K562 (cell line): ENCODE data around the gene KIF6. TPM values are rescaled to one million over a fixed set of nuclear protein-coding genes. Genes with fewer than 3 reads are reported as not detected.

Source experiments
- BACH1 ChIP-seq: fragments of 200-800 bp; sonication (Bioruptor generic); IDR thresholded peaks from 2 replicates; pipeline ENCODE4 v1.6.1; 2016; ENCODE audit warnings: missing genetic modification characterization, missing compliant biosample characterization
- CBFA2T3 ChIP-seq: fragments of 450-650 bp; IDR thresholded peaks from 2 replicates; pipeline ENCODE4 v1.6.1; 2017
- CC2D1A ChIP-seq: fragments of 450-650 bp; IDR thresholded peaks from 2 replicates; pipeline ENCODE4 v1.6.1; 2017; ENCODE audit warnings: mild to moderate bottlenecking
- GABPB2 ChIP-seq: fragments of 250-450 bp; sonication (Bioruptor Pico); conservative IDR thresholded peaks from 2 replicates; pipeline ENCODE4 v1.5.1; 2021; ENCODE audit warnings: mild to moderate bottlenecking
- MAFK ChIP-seq: IDR thresholded peaks from 2 replicates; pipeline ENCODE4 v1.6.1; 2011; ENCODE audit warnings: low read length, improper control_type of control experiment
- MCM7 ChIP-seq, 2 experiments: fragments of 450-650 bp; IDR thresholded peaks; 2 replicates each; pipeline ENCODE4 v1.6.1; 2016 to 2018
- MEF2A ChIP-seq: IDR thresholded peaks from 2 replicates; pipeline ENCODE4 v1.6.1; 2011; ENCODE audit warnings: low read depth, mild to moderate bottlenecking, low read length, moderate library complexity; ENCODE audit not compliant: control insufficient read depth
- MYC ChIP-seq, 2 experiments: fragments of 250-450 bp in 1 of 2; sonication (Bioruptor Pico) in 1 of 2; IDR thresholded peaks; 2 replicates each; pipeline versions ENCODE4 v1.5.1 to v1.6.1; 2012 to 2021; ENCODE audit warnings: low read depth in 2 of 2, borderline replicate concordance in 1 of 2, improper control_type of control experiment in 1 of 2, low read length in 1 of 2, mild to moderate bottlenecking in 1 of 2, moderate library complexity in 1 of 2
- MYNN ChIP-seq, 2 experiments: sonication (generic); formaldehyde crosslinking in 1 of 2; IDR thresholded peaks; 2 replicates each; pipeline versions ENCODE4 v1.5.0 to v1.6.1; 2016 to 2020; ENCODE audit warnings: antibody characterized with exemption in 1 of 2, missing genetic modification reagents in 1 of 2
- NEUROD1 ChIP-seq: fragments of 150-350 bp; IDR thresholded peaks from 2 replicates; pipeline ENCODE4 v1.6.1; 2014; ENCODE audit warnings: borderline replicate concordance, low read length, low read depth; ENCODE audit not compliant: partially characterized antibody
- POU5F1 ChIP-seq: fragments of 150-350 bp; IDR thresholded peaks from 2 replicates; pipeline ENCODE4 v1.6.1; 2014; ENCODE audit warnings: borderline replicate concordance, low read length, low read depth, mild to moderate bottlenecking; ENCODE audit not compliant: partially characterized antibody
- SRF ChIP-seq, 2 experiments: fragments of 250-450, 450-650 bp in 1 of 2; sonication (Bioruptor Pico) in 1 of 2; sonication (generic) in 1 of 2; formaldehyde crosslinking; IDR thresholded peaks; 2 replicates each; pipeline versions ENCODE4 v1.5.0 to v1.5.1; 2020 to 2022; ENCODE audit warnings: mild to moderate bottlenecking in 1 of 2, missing genetic modification reagents in 1 of 2
- ZC3H8 ChIP-seq: fragments of 450-650 bp; IDR thresholded peaks from 2 replicates; pipeline ENCODE4 v1.6.1; 2017
- ZNF133 ChIP-seq: fragments of 250-450 bp; sonication (Bioruptor Pico); IDR thresholded peaks from 2 replicates; pipeline ENCODE4 v1.4.0; 2020; ENCODE audit warnings: mild to moderate bottlenecking
- polyA plus RNA-seq, 8 experiments: library from polyadenylated mRNA; depleted of rRNA in 4 of 8; stranded (reverse) in 5 of 8; unstranded in 3 of 8; fragments of >200 nt; fragmentation: Nextera tagmentation in 2 of 8; fragmentation: Illumina TruSeq in 1 of 8; extraction: Ambion mirVana in 2 of 8; extraction: Trizol in 1 of 8; gene quantifications; 2 replicates each; pipeline versions ENCODE4 v1.2.1 to v1.2.3, GENCODE V29; 2011 to 2014; ENCODE audit warnings: inconsistent platforms in 1 of 8, missing spikeins in 1 of 8
- total RNA-seq, 7 experiments: library from RNA; depleted of rRNA in 6 of 7; stranded (reverse); fragments of >200 nt in 6 of 7; fragmentation: Illumina TruSeq in 2 of 7; extraction: Trizol in 2 of 7; gene quantifications; 2 replicates each; pipeline versions ENCODE4 v1.2.1 to v1.2.3, GENCODE V29; 2011 to 2021; ENCODE audit warnings: low replicate concordance in 1 of 7
- TF ChIP-seq, protein P1 (sequence below): sonication (generic); formaldehyde crosslinking; IDR thresholded peaks from 2 replicates; pipeline ENCODE4 v1.8.0; 2022; ENCODE audit warnings: missing genetic modification reagents, mild to moderate bottlenecking, moderate library complexity, borderline replicate concordance
- TF ChIP-seq, protein P2 (sequence below), 2 experiments: fragments of 450-650 bp; formaldehyde crosslinking in 1 of 2; IDR thresholded peaks; 2 replicates each; pipeline versions ENCODE4 v1.4.0 to v1.6.1; 2014 to 2020; ENCODE audit warnings: mild to moderate bottlenecking in 2 of 2, borderline replicate concordance in 1 of 2, low read depth in 1 of 2
- TF ChIP-seq, protein P3 (sequence below), 3 experiments: IDR thresholded peaks in 2 of 3; conservative IDR thresholded peaks in 1 of 3; 2 replicates each; pipeline ENCODE4 v1.5.1; 2011 to 2012; ENCODE audit warnings: low read length in 3 of 3, mild to moderate bottlenecking in 3 of 3, control low read depth in 2 of 3, improper control_type of control experiment in 1 of 3, inconsistent platforms in 1 of 3, low read depth in 1 of 3, mixed read lengths in 1 of 3, moderate library complexity in 1 of 3; ENCODE audit not compliant: insufficient read depth in 2 of 3

Gene KIF6
- total and polyA plus RNA-seq, 9 of the 15 experiments (the other 6 are each of a cell fraction or from before 2014, with no cell fraction given): not detected

DNA sequence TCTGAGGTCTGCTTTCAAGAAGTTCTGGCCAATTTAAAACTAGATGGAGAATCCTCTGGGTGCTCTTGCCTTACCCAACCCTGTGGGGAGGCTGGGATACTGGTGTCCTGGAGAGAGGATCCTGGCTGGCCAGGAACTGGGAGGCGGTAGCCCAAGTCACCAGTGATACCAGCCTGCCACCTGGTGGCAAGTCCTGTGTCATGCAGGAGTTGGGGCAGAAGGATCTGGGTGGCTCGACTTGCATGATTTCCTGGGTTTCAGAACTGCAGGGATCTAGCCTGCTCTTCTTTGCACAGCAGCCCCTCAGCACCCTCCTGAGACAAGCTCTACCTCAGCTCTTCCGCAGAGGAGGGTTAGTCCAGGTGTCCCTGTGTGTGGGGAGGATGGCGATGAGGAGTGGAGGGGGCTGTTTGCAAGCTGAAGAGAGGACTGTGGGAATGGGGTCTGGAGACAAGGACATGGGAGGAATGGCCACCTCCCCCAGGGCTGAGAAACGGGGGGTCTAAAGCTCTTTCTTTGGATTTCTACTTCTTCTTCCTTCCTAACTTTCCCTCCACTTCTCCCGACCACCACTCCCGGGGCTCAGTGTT lies 415.2 kb downstream of the KIF6 start (continued):
- TF ChIP-seq, protein P1, sequence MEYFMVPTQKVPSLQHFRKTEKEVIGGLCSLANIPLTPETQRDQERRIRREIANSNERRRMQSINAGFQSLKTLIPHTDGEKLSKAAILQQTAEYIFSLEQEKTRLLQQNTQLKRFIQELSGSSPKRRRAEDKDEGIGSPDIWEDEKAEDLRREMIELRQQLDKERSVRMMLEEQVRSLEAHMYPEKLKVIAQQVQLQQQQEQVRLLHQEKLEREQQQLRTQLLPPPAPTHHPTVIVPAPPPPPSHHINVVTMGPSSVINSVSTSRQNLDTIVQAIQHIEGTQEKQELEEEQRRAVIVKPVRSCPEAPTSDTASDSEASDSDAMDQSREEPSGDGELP (CRISPR knock-in tag): no peak
- no peak for TF ChIP-seq MYC (IDR thresholded peaks at IDR 0.05; ENCODE audit: low read depth, low read length)
- TF ChIP-seq MYC (CRISPR knock-in tag; IDR thresholded peaks at IDR 0.05; ENCODE audit: borderline replicate concordance, low read depth): no peak
- TF ChIP-seq MYNN (IDR thresholded peaks at IDR 0.05): no peak
- TF ChIP-seq MYNN (CRISPR knock-in tag; IDR thresholded peaks at IDR 0.05): no peak
- TF ChIP-seq MCM7 (IDR thresholded peaks at IDR 0.05): no peak
- TF ChIP-seq, protein P2, sequence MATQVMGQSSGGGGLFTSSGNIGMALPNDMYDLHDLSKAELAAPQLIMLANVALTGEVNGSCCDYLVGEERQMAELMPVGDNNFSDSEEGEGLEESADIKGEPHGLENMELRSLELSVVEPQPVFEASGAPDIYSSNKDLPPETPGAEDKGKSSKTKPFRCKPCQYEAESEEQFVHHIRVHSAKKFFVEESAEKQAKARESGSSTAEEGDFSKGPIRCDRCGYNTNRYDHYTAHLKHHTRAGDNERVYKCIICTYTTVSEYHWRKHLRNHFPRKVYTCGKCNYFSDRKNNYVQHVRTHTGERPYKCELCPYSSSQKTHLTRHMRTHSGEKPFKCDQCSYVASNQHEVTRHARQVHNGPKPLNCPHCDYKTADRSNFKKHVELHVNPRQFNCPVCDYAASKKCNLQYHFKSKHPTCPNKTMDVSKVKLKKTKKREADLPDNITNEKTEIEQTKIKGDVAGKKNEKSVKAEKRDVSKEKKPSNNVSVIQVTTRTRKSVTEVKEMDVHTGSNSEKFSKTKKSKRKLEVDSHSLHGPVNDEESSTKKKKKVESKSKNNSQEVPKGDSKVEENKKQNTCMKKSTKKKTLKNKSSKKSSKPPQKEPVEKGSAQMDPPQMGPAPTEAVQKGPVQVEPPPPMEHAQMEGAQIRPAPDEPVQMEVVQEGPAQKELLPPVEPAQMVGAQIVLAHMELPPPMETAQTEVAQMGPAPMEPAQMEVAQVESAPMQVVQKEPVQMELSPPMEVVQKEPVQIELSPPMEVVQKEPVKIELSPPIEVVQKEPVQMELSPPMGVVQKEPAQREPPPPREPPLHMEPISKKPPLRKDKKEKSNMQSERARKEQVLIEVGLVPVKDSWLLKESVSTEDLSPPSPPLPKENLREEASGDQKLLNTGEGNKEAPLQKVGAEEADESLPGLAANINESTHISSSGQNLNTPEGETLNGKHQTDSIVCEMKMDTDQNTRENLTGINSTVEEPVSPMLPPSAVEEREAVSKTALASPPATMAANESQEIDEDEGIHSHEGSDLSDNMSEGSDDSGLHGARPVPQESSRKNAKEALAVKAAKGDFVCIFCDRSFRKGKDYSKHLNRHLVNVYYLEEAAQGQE (IDR thresholded peaks at IDR 0.05; ENCODE audit: borderline replicate concordance): peak; percentile 85
- TF ChIP-seq, protein P2 (CRISPR knock-in tag; IDR thresholded peaks at IDR 0.05; ENCODE audit: low read depth): no peak
- TF ChIP-seq, protein P3, sequence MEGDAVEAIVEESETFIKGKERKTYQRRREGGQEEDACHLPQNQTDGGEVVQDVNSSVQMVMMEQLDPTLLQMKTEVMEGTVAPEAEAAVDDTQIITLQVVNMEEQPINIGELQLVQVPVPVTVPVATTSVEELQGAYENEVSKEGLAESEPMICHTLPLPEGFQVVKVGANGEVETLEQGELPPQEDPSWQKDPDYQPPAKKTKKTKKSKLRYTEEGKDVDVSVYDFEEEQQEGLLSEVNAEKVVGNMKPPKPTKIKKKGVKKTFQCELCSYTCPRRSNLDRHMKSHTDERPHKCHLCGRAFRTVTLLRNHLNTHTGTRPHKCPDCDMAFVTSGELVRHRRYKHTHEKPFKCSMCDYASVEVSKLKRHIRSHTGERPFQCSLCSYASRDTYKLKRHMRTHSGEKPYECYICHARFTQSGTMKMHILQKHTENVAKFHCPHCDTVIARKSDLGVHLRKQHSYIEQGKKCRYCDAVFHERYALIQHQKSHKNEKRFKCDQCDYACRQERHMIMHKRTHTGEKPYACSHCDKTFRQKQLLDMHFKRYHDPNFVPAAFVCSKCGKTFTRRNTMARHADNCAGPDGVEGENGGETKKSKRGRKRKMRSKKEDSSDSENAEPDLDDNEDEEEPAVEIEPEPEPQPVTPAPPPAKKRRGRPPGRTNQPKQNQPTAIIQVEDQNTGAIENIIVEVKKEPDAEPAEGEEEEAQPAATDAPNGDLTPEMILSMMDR (IDR thresholded peaks at IDR 0.05 in 2 of 3, conservative IDR thresholded peaks at IDR 0.05 in 1 of 3; ENCODE audit: insufficient read depth in 2 of 3, low read depth in 1 of 3, low read length in 3 of 3): peak; percentile 92 to 97 (median 97)
- TF ChIP-seq ZC3H8: no peak
- TF ChIP-seq MEF2A: no peak
- no peak for TF ChIP-seq NEUROD1
- TF ChIP-seq BACH1 (tag): no peak
- TF ChIP-seq MAFK: no peak
- TF ChIP-seq POU5F1: no peak
- TF ChIP-seq ZNF133: no peak
- peak; percentile 68; the same call in 1 of the 2 replicates for TF ChIP-seq CC2D1A
- peak in 1 of 2 experiments; percentile 27; a peak in 1 of 4 replicates for TF ChIP-seq SRF (CRISPR knock-in tag; IDR thresholded peaks at IDR 0.05)
- no peak for TF ChIP-seq CBFA2T3
- no peak for TF ChIP-seq GABPB2 (CRISPR knock-in tag)
